HEK293 (cell line): ENCODE results near the gene DGKK.

Source experiments
- CTCF ChIA-PET: fragments of 350-600 bp; formaldehyde crosslinking; extraction: SDS; loops from one replicate; lab custom pipeline; 2021; ENCODE audit warnings: antibody characterized with exemption; lab: Yijun Ruan, JAX
- POLR2A ChIA-PET: fragments of 300-600 bp; formaldehyde crosslinking; extraction: SDS; loops from one replicate; lab custom pipeline; 2020; ENCODE audit warnings: antibody characterized with exemption, inconsistent platforms; lab: Yijun Ruan, JAX
- H3K27ac ChIP-seq: fragments of 200-500 bp; sonication (Bioruptor generic); 2 replicates; pipeline ENCODE4 v1.5.1; 2014; ENCODE audit warnings: low read depth, low read length, control low read depth, inconsistent platforms; ENCODE audit errors: extremely low read depth
- H3K36me3 ChIP-seq, 2 experiments: fragments of 200-500 bp in 1 of 2; sonication (Bioruptor generic) in 1 of 2; 1 replicate in 1 of 2; 2 replicates in 1 of 2; pipeline ENCODE4 v1.5.1; 2014 to 2017; ENCODE audit warnings: inconsistent platforms in 2 of 2, low read length in 2 of 2; ENCODE audit not compliant: control insufficient read depth in 2 of 2, insufficient read depth in 1 of 2
- H3K4me1 ChIP-seq: fragments of 200-500 bp; sonication (Bioruptor generic); 2 replicates; pipeline ENCODE4 v1.5.1; 2014; ENCODE audit warnings: mild to moderate bottlenecking, low read length, inconsistent platforms; ENCODE audit not compliant: control insufficient read depth, insufficient read depth
- H3K4me3 ChIP-seq: 2 replicates; pipeline ENCODE4 v1.5.1; 2011; ENCODE audit warnings: low read depth, mild to moderate bottlenecking, control low read depth, low read length, moderate library complexity
- H3K9me3 ChIP-seq: fragments of 200-500 bp; sonication (Bioruptor generic); 2 replicates; pipeline ENCODE4 v1.5.1; 2014; ENCODE audit warnings: low read depth, low read length, inconsistent platforms; ENCODE audit not compliant: control insufficient read depth, insufficient read depth
- ATF2 ChIP-seq: fragments of 450-650 bp; formaldehyde crosslinking; IDR thresholded peaks from 2 replicates; pipeline ENCODE4 v1.5.1; 2016; ENCODE audit warnings: missing biosample characterization, missing genetic modification characterization, low read depth
- GLIS2 ChIP-seq: fragments of 450-650 bp; formaldehyde crosslinking; IDR thresholded peaks from 2 replicates; pipeline ENCODE4 v1.5.1; 2016; ENCODE audit warnings: missing biosample characterization, missing genetic modification characterization
- KLF8 ChIP-seq: fragments of 450-650 bp; formaldehyde crosslinking; IDR thresholded peaks from 2 replicates; pipeline ENCODE4 v1.5.1; 2016; ENCODE audit warnings: missing biosample characterization, missing genetic modification characterization
- SP7 ChIP-seq: fragments of 450-650 bp; formaldehyde crosslinking; IDR thresholded peaks from 2 replicates; pipeline ENCODE4 v1.5.1; 2016; ENCODE audit warnings: missing biosample characterization, missing genetic modification characterization
- ZBTB11 ChIP-seq: fragments of 450-650 bp; formaldehyde crosslinking; conservative IDR thresholded peaks from 2 replicates; pipeline ENCODE4 v1.5.1; 2016; ENCODE audit warnings: low read depth, missing biosample characterization, missing genetic modification characterization
- ZFP41 ChIP-seq: fragments of 450-650 bp; formaldehyde crosslinking; IDR thresholded peaks from 2 replicates; pipeline ENCODE4 v1.5.1; 2016; ENCODE audit warnings: missing biosample characterization, missing genetic modification characterization, borderline replicate concordance
- ZNF10 ChIP-seq: fragments of 450-650 bp; formaldehyde crosslinking; IDR thresholded peaks from 2 replicates; pipeline ENCODE4 v1.5.1; 2017; ENCODE audit warnings: missing biosample characterization, missing genetic modification characterization
- ZNF133 ChIP-seq: fragments of 450-650 bp; formaldehyde crosslinking; IDR thresholded peaks from 2 replicates; pipeline ENCODE4 v1.5.1; 2016; ENCODE audit warnings: missing biosample characterization, missing genetic modification characterization
- ZNF174 ChIP-seq: fragments of 450-650 bp; formaldehyde crosslinking; IDR thresholded peaks from 2 replicates; pipeline ENCODE4 v1.5.0; 2017; ENCODE audit warnings: missing biosample characterization, mild to moderate bottlenecking, missing genetic modification characterization
- ZNF280C ChIP-seq: fragments of 450-650 bp; formaldehyde crosslinking; IDR thresholded peaks from 2 replicates; pipeline ENCODE4 v1.5.1; 2016; ENCODE audit warnings: missing biosample characterization, missing genetic modification characterization
- ZNF335 ChIP-seq: fragments of 450-650 bp; formaldehyde crosslinking; conservative IDR thresholded peaks from 2 replicates; pipeline ENCODE4 v1.5.1; 2016; ENCODE audit warnings: missing biosample characterization, missing genetic modification characterization
- ZNF449 ChIP-seq: fragments of 450-650 bp; formaldehyde crosslinking; IDR thresholded peaks from 2 replicates; pipeline ENCODE4 v1.5.1; 2017; ENCODE audit warnings: missing biosample characterization, mild to moderate bottlenecking, missing genetic modification characterization, moderate library complexity
- ZNF501 ChIP-seq: fragments of 450-650 bp; formaldehyde crosslinking; IDR thresholded peaks from 2 replicates; pipeline ENCODE4 v1.5.1; 2016; ENCODE audit warnings: missing biosample characterization, missing genetic modification characterization
- ZNF580 ChIP-seq: fragments of 450-650 bp; formaldehyde crosslinking; IDR thresholded peaks from 2 replicates; pipeline ENCODE4 v1.5.1; 2016; ENCODE audit warnings: missing biosample characterization, missing genetic modification characterization
- ZNF596 ChIP-seq: fragments of 450-650 bp; IDR thresholded peaks from 2 replicates; pipeline ENCODE4 v1.5.0; 2018; ENCODE audit warnings: missing biosample characterization, mild to moderate bottlenecking, missing genetic modification characterization, moderate library complexity
- ZNF626 ChIP-seq: fragments of 450-650 bp; sonication (Bioruptor Pico); formaldehyde crosslinking; IDR thresholded peaks from 2 replicates; pipeline ENCODE4 v1.5.1; 2018; ENCODE audit warnings: missing biosample characterization, missing genetic modification characterization, inconsistent platforms
- ZNF830 ChIP-seq: fragments of 450-650 bp; IDR thresholded peaks from 2 replicates; pipeline ENCODE4 v1.5.0; 2018; ENCODE audit warnings: missing biosample characterization, missing genetic modification characterization, low read depth, mild to moderate bottlenecking, moderate library complexity

The DGKK gene

GRCh38 chrX:50386520-50386919 lies 84.1 kb downstream of the DGKK start:
- no peak overlapping the region for H3K27ac ChIP-seq
- H3K9me3 ChIP-seq = no peaks in the 10 kb centered on the region
- H3K4me1 ChIP-seq = no peaks in the 10 kb centered on the region
- TF ChIP-seq ZNF501 (tag by site-specific recombination) (no peak), ZNF580 (tag by site-specific recombination) (no peak), ZFP41 (tag by site-specific recombination) (no peak), GLIS2 (tag by site-specific recombination) (no peak), ZNF10 (tag by site-specific recombination) (no peak), ZNF596 (tag by site-specific recombination) (no peak), ZBTB11 (no peak), ZNF280C (tag by site-specific recombination) (no peak), ZNF830 (no peak), KLF8 (tag by site-specific recombination) (no peak), ZNF449 (tag by site-specific recombination) (no peak), ZNF174 (tag by site-specific recombination) (no peak), ZNF626 (tag by site-specific recombination) (no peak), ATF2 (no peak), ZNF335 (tag by site-specific recombination) (no peak), SP7 (no peak), ZNF133 (tag by site-specific recombination) (no peak)
- ChIA-PET POLR2A (no interaction called here), CTCF (no interaction called here)
- H3K36me3 ChIP-seq = no peaks in the 10 kb centered on the region
- H3K4me3 ChIP-seq = no peak overlapping the region
